Measurements from ENCODE around the gene CASP2.

The CASP2 gene

GRCh38 chr7:143247372-143247771 lies 40.8 kb upstream of the CASP2 start:
- no peak overlapping the region for H3K27ac ChIP-seq (ENCODE audit: low read length)
- TF ChIP-seq, protein P1, sequence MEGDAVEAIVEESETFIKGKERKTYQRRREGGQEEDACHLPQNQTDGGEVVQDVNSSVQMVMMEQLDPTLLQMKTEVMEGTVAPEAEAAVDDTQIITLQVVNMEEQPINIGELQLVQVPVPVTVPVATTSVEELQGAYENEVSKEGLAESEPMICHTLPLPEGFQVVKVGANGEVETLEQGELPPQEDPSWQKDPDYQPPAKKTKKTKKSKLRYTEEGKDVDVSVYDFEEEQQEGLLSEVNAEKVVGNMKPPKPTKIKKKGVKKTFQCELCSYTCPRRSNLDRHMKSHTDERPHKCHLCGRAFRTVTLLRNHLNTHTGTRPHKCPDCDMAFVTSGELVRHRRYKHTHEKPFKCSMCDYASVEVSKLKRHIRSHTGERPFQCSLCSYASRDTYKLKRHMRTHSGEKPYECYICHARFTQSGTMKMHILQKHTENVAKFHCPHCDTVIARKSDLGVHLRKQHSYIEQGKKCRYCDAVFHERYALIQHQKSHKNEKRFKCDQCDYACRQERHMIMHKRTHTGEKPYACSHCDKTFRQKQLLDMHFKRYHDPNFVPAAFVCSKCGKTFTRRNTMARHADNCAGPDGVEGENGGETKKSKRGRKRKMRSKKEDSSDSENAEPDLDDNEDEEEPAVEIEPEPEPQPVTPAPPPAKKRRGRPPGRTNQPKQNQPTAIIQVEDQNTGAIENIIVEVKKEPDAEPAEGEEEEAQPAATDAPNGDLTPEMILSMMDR (IDR thresholded peaks at IDR 0.05; ENCODE audit: low read depth, low read length): no peak
- TF ChIP-seq EZH2phosphoT487 (IDR thresholded peaks at IDR 0.05; ENCODE audit: low read depth): no peak

GRCh38 chr7:143248761-143249354 lies 39.3 kb upstream of the CASP2 start:
- Histone ChIP-seq H3K27me3 (ENCODE audit: low read depth, low read length) (peaks cover under 1% of the 10 kb centered on the region; the same call in 1 of the 2 replicates), H3K4me2 (ENCODE audit: low read length) (no peak overlapping the region), H3K9ac (ENCODE audit: low read length) (no peak overlapping the region), H3K4me1 (ENCODE audit: low read length) (peaks cover 6% of the 10 kb centered on the region; the same call in 1 of the 2 replicates), H3K4me3 (ENCODE audit: low read length) (no peak overlapping the region), H2AFZ (ENCODE audit: low read depth, low read length) (no peak overlapping the region), H3K9me3 (ENCODE audit: insufficient read depth, low read length) (no peaks in the 10 kb centered on the region), H3K36me3 (replicated peaks; ENCODE audit: low read depth, low read length) (no peaks in the 10 kb centered on the region), H3K27ac (ENCODE audit: low read length) (no peak overlapping the region), H3K79me2 (ENCODE audit: low read length) (no peaks in the 10 kb centered on the region), H4K20me1 (ENCODE audit: insufficient read depth, low read length) (no peaks in the 10 kb centered on the region)
- TF ChIP-seq, protein P1 (IDR thresholded peaks at IDR 0.05; ENCODE audit: low read depth, low read length): no peak
- no peak for TF ChIP-seq EZH2phosphoT487 (IDR thresholded peaks at IDR 0.05; ENCODE audit: low read depth)

More at GRCh38 chr7:143247372-143247771, 40.8 kb upstream of the CASP2 start:
- no peak overlapping the region for H3K4me3 ChIP-seq (ENCODE audit: low read length)
- H3K79me2 ChIP-seq (ENCODE audit: low read length): no peaks in the 10 kb centered on the region
- no peaks in the 10 kb centered on the region for H3K36me3 ChIP-seq (replicated peaks; ENCODE audit: low read depth, low read length)
- no peak overlapping the region for H2AFZ ChIP-seq (ENCODE audit: low read depth, low read length)
- H3K27me3 ChIP-seq (ENCODE audit: low read depth, low read length): peaks cover 6% of the 10 kb centered on the region; the same call in 1 of the 2 replicates
- H3K4me2 ChIP-seq (ENCODE audit: low read length): no peak overlapping the region
- no peaks in the 10 kb centered on the region for H3K9me3 ChIP-seq (ENCODE audit: insufficient read depth, low read length)
- peaks cover 6% of the 10 kb centered on the region; the same call in 1 of the 2 replicates for H3K4me1 ChIP-seq (ENCODE audit: low read length)
- no peak overlapping the region for H3K9ac ChIP-seq (ENCODE audit: low read length)
- H4K20me1 ChIP-seq (ENCODE audit: insufficient read depth, low read length): no peaks in the 10 kb centered on the region

GRCh38 chr7:143250199-143250598 lies 38.0 kb upstream of the CASP2 start:
- Histone ChIP-seq H4K20me1 (ENCODE audit: insufficient read depth, low read length) (no peaks in the 10 kb centered on the region), H3K4me1 (ENCODE audit: low read length) (peaks cover 6% of the 10 kb centered on the region; the same call in 1 of the 2 replicates), H3K27ac (ENCODE audit: low read length) (no peak overlapping the region), H3K9ac (ENCODE audit: low read length) (no peak overlapping the region), H3K4me2 (ENCODE audit: low read length) (no peak overlapping the region), H2AFZ (ENCODE audit: low read depth, low read length) (no peak overlapping the region), H3K9me3 (ENCODE audit: insufficient read depth, low read length) (no peaks in the 10 kb centered on the region), H3K36me3 (replicated peaks; ENCODE audit: low read depth, low read length) (no peaks in the 10 kb centered on the region), H3K4me3 (ENCODE audit: low read length) (no peak overlapping the region), H3K79me2 (ENCODE audit: low read length) (no peaks in the 10 kb centered on the region), H3K27me3 (ENCODE audit: low read depth, low read length) (no peaks in the 10 kb centered on the region; the same call in 1 of the 2 replicates)
- no peak for TF ChIP-seq EZH2phosphoT487 (IDR thresholded peaks at IDR 0.05; ENCODE audit: low read depth)
- TF ChIP-seq, protein P1 (IDR thresholded peaks at IDR 0.05; ENCODE audit: low read depth, low read length): no peak

- Histone ChIP-seq H3K4me1 (ENCODE audit: low read length) (peaks cover 6% of the 10 kb centered on the region; the same call in 1 of the 2 replicates), H3K27me3 (ENCODE audit: low read depth, low read length) (no peaks in the 10 kb centered on the region), H3K27ac (ENCODE audit: low read length) (no peak overlapping the region), H2AFZ (ENCODE audit: low read depth, low read length) (no peak overlapping the region), H3K9ac (ENCODE audit: low read length) (no peak overlapping the region), H3K79me2 (ENCODE audit: low read length) (no peaks in the 10 kb centered on the region), H3K9me3 (ENCODE audit: insufficient read depth, low read length) (no peaks in the 10 kb centered on the region), H3K4me3 (ENCODE audit: low read length) (no peak overlapping the region), H3K4me2 (ENCODE audit: low read length) (no peak overlapping the region), H3K36me3 (replicated peaks; ENCODE audit: low read depth, low read length) (no peaks in the 10 kb centered on the region), H4K20me1 (ENCODE audit: insufficient read depth, low read length) (no peaks in the 10 kb centered on the region)
- TF ChIP-seq EZH2phosphoT487 (IDR thresholded peaks at IDR 0.05; ENCODE audit: low read depth): no peak
- TF ChIP-seq, protein P1 (IDR thresholded peaks at IDR 0.05; ENCODE audit: low read depth, low read length): no peak
Measured at GRCh38 chr7:143250822-143251221, 37.3 kb upstream of the CASP2 start.
